Measurements from ENCODE around the gene RABEP2. TPM values are rescaled to one million over a fixed set of nuclear protein-coding genes. Genes with fewer than 3 reads are reported as not detected.
A peak's percentile ranks its signal among the peaks of the same experiment; 100 is the strongest.

RABEP2 gene
- total RNA-seq, 1 experiment from 2014 or later: 17.5 TPM

- no peaks in the 10 kb centered on the region for H3K27me3 ChIP-seq (ENCODE audit: insufficient read depth, low read length)
- no peak within 1 kb of the TSS for H2AK5ac ChIP-seq (ENCODE audit: insufficient read length, low read length)
- WGBS (ENCODE audit: extremely low coverage, insufficient read length, low lambda C conversion rate): no CpG with 5 or more reads among the region's 60 CpGs
- no peak within 1 kb of the TSS for H4K5ac ChIP-seq (ENCODE audit: insufficient read length, low read depth, low read length)
- Mint-ChIP-seq H3K9me3 (no peaks in the 10 kb centered on the region), H3K4me1 (peaks cover 6 to 9% of the 10 kb centered on the region in 2 experiments), H3K27me3 (ENCODE audit: low read depth) (no peaks in the 10 kb centered on the region; the same call in 1 of the 2 replicates), H3K4me3 (peak within 1 kb of the TSS; percentile 89 to 94), H3K36me3 (ENCODE audit: insufficient read depth in 1 of 3, low read depth in 3 of 3) (peaks cover 3 to 7% (median 6%) of the 10 kb centered on the region in 3 experiments; a peak in 6 of 7 replicates), H3K27ac (peak within 1 kb of the TSS; percentile 96 to 99 (median 99))
- H3K4me1 ChIP-seq (ENCODE audit: insufficient read depth, low read length): no peaks in the 10 kb centered on the region
- H2BK20ac ChIP-seq (ENCODE audit: low read depth, low read length, poor library complexity, severe bottlenecking): no peak within 1 kb of the TSS
- no peak within 1 kb of the TSS for H3T11ph ChIP-seq (ENCODE audit: low read length)
- H2BK5ac ChIP-seq (ENCODE audit: insufficient read length, low read length): no peak within 1 kb of the TSS
- H2AFZ ChIP-seq (ENCODE audit: low read length): no peak within 1 kb of the TSS
- H3K9me3 ChIP-seq (ENCODE audit: control insufficient read depth, low read depth, low read length): no peaks in the 10 kb centered on the region
- H4K8ac ChIP-seq (replicated peaks; ENCODE audit: insufficient read length, low read depth, low read length): no peak within 1 kb of the TSS
- peak within 1 kb of the TSS; percentile 82 for H3K14ac ChIP-seq (ENCODE audit: insufficient read depth, low read length)
- H2BK120ac ChIP-seq (ENCODE audit: low read depth, low read length, poor library complexity, severe bottlenecking): no peak within 1 kb of the TSS
- H3K4me2 ChIP-seq (ENCODE audit: insufficient read depth, insufficient read length, low read length): peak within 1 kb of the TSS; percentile 92
- H3K18ac ChIP-seq (ENCODE audit: insufficient read length, low read depth, low read length): peak within 1 kb of the TSS; percentile 66
- no peaks in the 10 kb centered on the region for H3K79me2 ChIP-seq (ENCODE audit: insufficient read depth, low read length)
- H3K4ac ChIP-seq (ENCODE audit: low read depth, low read length): no peak within 1 kb of the TSS
- peak; percentile 98 for DNase-seq
- peak within 1 kb of the TSS; percentile 31 for H3K27ac ChIP-seq (ENCODE audit: insufficient read length, low read depth, low read length)
- peaks cover 5% of the 10 kb centered on the region for H3K23me2 ChIP-seq (ENCODE audit: insufficient read length, low read depth, low read length, poor library complexity, severe bottlenecking)
- H4K20me1 ChIP-seq (ENCODE audit: control insufficient read depth, insufficient read depth, insufficient read length): no peaks in the 10 kb centered on the region
- no peak within 1 kb of the TSS for H2BK12ac ChIP-seq (ENCODE audit: insufficient read length, low read depth, low read length)
- TF ChIP-seq, protein P1, sequence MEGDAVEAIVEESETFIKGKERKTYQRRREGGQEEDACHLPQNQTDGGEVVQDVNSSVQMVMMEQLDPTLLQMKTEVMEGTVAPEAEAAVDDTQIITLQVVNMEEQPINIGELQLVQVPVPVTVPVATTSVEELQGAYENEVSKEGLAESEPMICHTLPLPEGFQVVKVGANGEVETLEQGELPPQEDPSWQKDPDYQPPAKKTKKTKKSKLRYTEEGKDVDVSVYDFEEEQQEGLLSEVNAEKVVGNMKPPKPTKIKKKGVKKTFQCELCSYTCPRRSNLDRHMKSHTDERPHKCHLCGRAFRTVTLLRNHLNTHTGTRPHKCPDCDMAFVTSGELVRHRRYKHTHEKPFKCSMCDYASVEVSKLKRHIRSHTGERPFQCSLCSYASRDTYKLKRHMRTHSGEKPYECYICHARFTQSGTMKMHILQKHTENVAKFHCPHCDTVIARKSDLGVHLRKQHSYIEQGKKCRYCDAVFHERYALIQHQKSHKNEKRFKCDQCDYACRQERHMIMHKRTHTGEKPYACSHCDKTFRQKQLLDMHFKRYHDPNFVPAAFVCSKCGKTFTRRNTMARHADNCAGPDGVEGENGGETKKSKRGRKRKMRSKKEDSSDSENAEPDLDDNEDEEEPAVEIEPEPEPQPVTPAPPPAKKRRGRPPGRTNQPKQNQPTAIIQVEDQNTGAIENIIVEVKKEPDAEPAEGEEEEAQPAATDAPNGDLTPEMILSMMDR (conservative IDR thresholded peaks at IDR 0.05): no peak
- no peak within 1 kb of the TSS for H3K23ac ChIP-seq (ENCODE audit: insufficient read length, low read depth, low read length)
- H3K56ac ChIP-seq (ENCODE audit: insufficient read length, low read depth, low read length): no peak within 1 kb of the TSS
- no peaks in the 10 kb centered on the region for H3K79me1 ChIP-seq (ENCODE audit: insufficient read depth, low read depth, low read length, poor library complexity, severe bottlenecking)
- no peak within 1 kb of the TSS for H2BK15ac ChIP-seq (ENCODE audit: low read depth, low read length)
- peak within 1 kb of the TSS; percentile 80 for H3K9ac ChIP-seq (ENCODE audit: extremely low read depth, insufficient read length, low read length)
- no peak within 1 kb of the TSS for H4K91ac ChIP-seq (ENCODE audit: insufficient read length, low read depth, low read length)
Measured at GRCh38 chr16:28974437-28975157, 49.6 kb upstream of the RABEP2 start, which contains the start of gene SPNS1. Gene SPNS1 (plus strand): TSS chr16:28974778. CDS start chr16:28975152, 374 bp downstream.
